ENCODE measurements around the gene GTSE1. TPM values are rescaled to one million over a fixed set of nuclear protein-coding genes. Genes with fewer than 3 reads are reported as not detected.

Gene GTSE1
- total RNA-seq, 1 donor from 2014 or later, result 29.7 TPM

- peak overlapping the region; percentile 92 for H3K27ac Mint-ChIP-seq
- Histone ChIP-seq H3K4me3 (peak overlapping the region; percentile 84), H3K79me2 (ENCODE audit: low read depth) (peaks cover 48% of the 10 kb centered on the region), H3K9ac (peak overlapping the region; percentile 27), H3K4me1 (peaks cover 15% of the 10 kb centered on the region), H3K9me3 (ENCODE audit: low read depth) (no peaks in the 10 kb centered on the region), H3F3A (ENCODE audit: low read depth) (peaks cover 9% of the 10 kb centered on the region), H3K4me2 (peak overlapping the region; percentile 93), H4K20me1 (ENCODE audit: low read depth) (peaks cover 11% of the 10 kb centered on the region), H3K27ac (no peak overlapping the region), H3K36me3 (no peaks in the 10 kb centered on the region), H2AFZ (replicated peaks) (peak overlapping the region; percentile 52), H3K27me3 (no peaks in the 10 kb centered on the region)
- no peaks in the 10 kb centered on the region for H3K9me3 Mint-ChIP-seq
- H3K4me1 Mint-ChIP-seq, result peaks cover 40% of the 10 kb centered on the region
- peak overlapping the region; percentile 94 for H3K4me3 Mint-ChIP-seq
- DNase-seq (ENCODE audit: low spot score), result peak; percentile 67
- peaks cover 7% of the 10 kb centered on the region for H3K27me3 Mint-ChIP-seq (ENCODE audit: insufficient read depth, low read depth)
- TF ChIP-seq, protein P1, sequence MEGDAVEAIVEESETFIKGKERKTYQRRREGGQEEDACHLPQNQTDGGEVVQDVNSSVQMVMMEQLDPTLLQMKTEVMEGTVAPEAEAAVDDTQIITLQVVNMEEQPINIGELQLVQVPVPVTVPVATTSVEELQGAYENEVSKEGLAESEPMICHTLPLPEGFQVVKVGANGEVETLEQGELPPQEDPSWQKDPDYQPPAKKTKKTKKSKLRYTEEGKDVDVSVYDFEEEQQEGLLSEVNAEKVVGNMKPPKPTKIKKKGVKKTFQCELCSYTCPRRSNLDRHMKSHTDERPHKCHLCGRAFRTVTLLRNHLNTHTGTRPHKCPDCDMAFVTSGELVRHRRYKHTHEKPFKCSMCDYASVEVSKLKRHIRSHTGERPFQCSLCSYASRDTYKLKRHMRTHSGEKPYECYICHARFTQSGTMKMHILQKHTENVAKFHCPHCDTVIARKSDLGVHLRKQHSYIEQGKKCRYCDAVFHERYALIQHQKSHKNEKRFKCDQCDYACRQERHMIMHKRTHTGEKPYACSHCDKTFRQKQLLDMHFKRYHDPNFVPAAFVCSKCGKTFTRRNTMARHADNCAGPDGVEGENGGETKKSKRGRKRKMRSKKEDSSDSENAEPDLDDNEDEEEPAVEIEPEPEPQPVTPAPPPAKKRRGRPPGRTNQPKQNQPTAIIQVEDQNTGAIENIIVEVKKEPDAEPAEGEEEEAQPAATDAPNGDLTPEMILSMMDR (IDR thresholded peaks at IDR 0.05), result no peak
- TF ChIP-seq EZH2phosphoT487 (IDR thresholded peaks at IDR 0.05), result no peak
- peaks cover 20% of the 10 kb centered on the region for H3K36me3 Mint-ChIP-seq
Measured at GRCh38 chr22:46297151-46297812, 612 bp downstream of the GTSE1 start.

GRCh38 chr22:46299101-46299500 lies 2.4 kb downstream of the GTSE1 start:
- H3F3A ChIP-seq (ENCODE audit: low read depth), result peaks cover 9% of the 10 kb centered on the region
- peaks cover 3% of the 10 kb centered on the region for H3K36me3 ChIP-seq
- DNase-seq (ENCODE audit: low spot score), result no peak
- H3K27ac Mint-ChIP-seq, result no peak overlapping the region
- peaks cover 3% of the 10 kb centered on the region for H3K27me3 Mint-ChIP-seq (ENCODE audit: insufficient read depth, low read depth)
- H3K79me2 ChIP-seq (ENCODE audit: low read depth), result peaks cover 67% of the 10 kb centered on the region
- no peak overlapping the region for H2AFZ ChIP-seq (replicated peaks)
- no peak for TF ChIP-seq EZH2 (IDR thresholded peaks at IDR 0.05)
- TF ChIP-seq, protein P1 (IDR thresholded peaks at IDR 0.05), result no peak
- no peak for TF ChIP-seq EZH2phosphoT487 (IDR thresholded peaks at IDR 0.05)
- H3K4me1 Mint-ChIP-seq, result peaks cover 36% of the 10 kb centered on the region
- no peak overlapping the region for H3K9ac ChIP-seq
- no peaks in the 10 kb centered on the region for H3K9me3 Mint-ChIP-seq
- H3K4me3 Mint-ChIP-seq, result peak overlapping the region; percentile 94
- H4K20me1 ChIP-seq (ENCODE audit: low read depth), result peaks cover 20% of the 10 kb centered on the region
- no peak overlapping the region for H3K27ac ChIP-seq
- H3K4me2 ChIP-seq, result peak overlapping the region; percentile 14
- H3K4me1 ChIP-seq, result peaks cover 15% of the 10 kb centered on the region
- no peak overlapping the region for H3K4me3 ChIP-seq
- H3K27me3 ChIP-seq, result no peaks in the 10 kb centered on the region
- H3K36me3 Mint-ChIP-seq, result peaks cover 27% of the 10 kb centered on the region
- no peaks in the 10 kb centered on the region for H3K9me3 ChIP-seq (ENCODE audit: low read depth)

DNA sequence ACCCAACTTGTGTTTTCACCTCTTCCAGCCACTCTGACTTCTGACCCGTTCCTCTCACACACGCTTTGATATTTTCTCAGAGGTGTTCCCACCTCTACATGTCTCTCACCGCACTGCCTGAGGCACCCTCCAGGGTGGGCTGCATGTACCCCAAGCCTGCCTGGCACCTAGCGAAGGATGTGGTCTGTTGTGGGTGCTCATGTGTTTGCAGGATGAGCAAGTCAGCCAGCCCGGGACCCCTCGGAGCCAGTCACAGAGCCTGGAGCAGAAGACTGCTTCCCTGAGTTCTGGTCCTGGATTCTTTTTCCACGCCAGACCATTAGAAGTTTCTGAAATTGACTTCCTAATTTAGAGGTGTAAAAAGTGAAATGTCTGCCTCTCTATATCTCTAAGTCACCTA lies 3.8 kb downstream of the GTSE1 start:
- peaks cover 80% of the 10 kb centered on the region for H3K79me2 ChIP-seq (ENCODE audit: low read depth)
- H3K27ac Mint-ChIP-seq, result no peak overlapping the region
- peaks cover 21% of the 10 kb centered on the region for H4K20me1 ChIP-seq (ENCODE audit: low read depth)
- peaks cover 15% of the 10 kb centered on the region for H3K4me1 ChIP-seq
- H3K9ac ChIP-seq, result no peak overlapping the region
- H3K4me3 ChIP-seq, result no peak overlapping the region
- no peaks in the 10 kb centered on the region for H3K27me3 ChIP-seq
- no peak overlapping the region for H3K27ac ChIP-seq
- peaks cover 3% of the 10 kb centered on the region for H3K36me3 ChIP-seq
- H3K4me2 ChIP-seq, result no peak overlapping the region
- peaks cover 9% of the 10 kb centered on the region for H3F3A ChIP-seq (ENCODE audit: low read depth)
- peaks cover 30% of the 10 kb centered on the region for H3K4me1 Mint-ChIP-seq
- no peaks in the 10 kb centered on the region for H3K9me3 ChIP-seq (ENCODE audit: low read depth)
- DNase-seq (ENCODE audit: low spot score), result no peak
- H3K36me3 Mint-ChIP-seq, result peaks cover 33% of the 10 kb centered on the region
- no peak overlapping the region for H3K4me3 Mint-ChIP-seq
- no peak overlapping the region for H2AFZ ChIP-seq (replicated peaks)
- no peaks in the 10 kb centered on the region for H3K9me3 Mint-ChIP-seq
- H3K27me3 Mint-ChIP-seq (ENCODE audit: insufficient read depth, low read depth), result no peaks in the 10 kb centered on the region
- no peak for TF ChIP-seq EZH2phosphoT487 (IDR thresholded peaks at IDR 0.05)
- no peak for TF ChIP-seq EZH2 (IDR thresholded peaks at IDR 0.05)
- TF ChIP-seq, protein P1 (IDR thresholded peaks at IDR 0.05), result no peak
